H1 (cell line): ENCODE results near the gene NUPR1. TPM values are rescaled to one million over a fixed set of nuclear protein-coding genes. Genes with fewer than 3 reads are reported as not detected.

Source experiments
- ASH2L ChIP-seq: fragments of 200-600, 300-600 bp; sonication (generic); IDR thresholded peaks from one replicate; pipeline ENCODE4 v1.7.1; 2017; ENCODE audit warnings: low read length
- CBX5 ChIP-seq: fragments of 300-800, 300-1000 bp; sonication (generic); IDR thresholded peaks from 2 replicates; pipeline ENCODE4 v1.7.1; 2016; ENCODE audit warnings: antibody characterized with exemption, low read length, low read depth
- CREB1 ChIP-seq: IDR thresholded peaks from 2 replicates; pipeline ENCODE4 v1.6.1; 2012; ENCODE audit warnings: inconsistent platforms
- SIN3A ChIP-seq, 2 experiments: IDR thresholded peaks in 1 of 2; conservative IDR thresholded peaks in 1 of 2; 2 replicates each; pipeline ENCODE4 v1.6.1; 2011 to 2012; ENCODE audit warnings: low read length in 2 of 2, improper control_type of control experiment in 1 of 2, low read depth in 1 of 2, mild to moderate bottlenecking in 1 of 2
- polyA plus RNA-seq, 7 experiments: library from polyadenylated mRNA; depleted of rRNA in 3 of 7; stranded (reverse) in 5 of 7; unstranded in 2 of 7; fragments of >200 nt in 5 of 7; fragments of 200-250 nt in 2 of 7; gene quantifications; 1 replicate in 5 of 7; 2 replicates in 1 of 7; 4 replicates in 1 of 7; pipeline versions ENCODE4 v1.2.1 to v1.2.3, GENCODE V29; 2011 to 2013; ENCODE audit warnings: missing spikeins in 2 of 7, mixed read lengths in 2 of 7
- total RNA-seq: library from RNA; stranded (reverse); fragmentation: NEBNext Ultra II Directional; extraction: Animal tissue kit (Norgen Biotek cat#: 25700); gene quantifications from 2 replicates; pipeline ENCODE4 v1.2.1, GENCODE V29; 2021
- TF ChIP-seq, protein P1 (sequence below), 3 experiments: IDR thresholded peaks; 1 replicate in 2 of 3; 2 replicates in 1 of 3; pipeline versions ENCODE4 v1.5.1 to v1.6.1; 2011; ENCODE audit warnings: low read length in 3 of 3, mild to moderate bottlenecking in 3 of 3, inconsistent platforms in 2 of 3, low read depth in 1 of 3, moderate library complexity in 1 of 3; ENCODE audit not compliant: insufficient read depth in 1 of 3; ENCODE audit errors: control extremely low read depth in 1 of 3
- TF ChIP-seq, protein P2 (sequence below): IDR thresholded peaks from 2 replicates; pipeline ENCODE4 v1.6.1; 2012; ENCODE audit warnings: inconsistent platforms

NUPR1 gene
- total and polyA plus RNA-seq, 2 of the 8 experiments (the other 6 are each of a cell fraction or from before 2014, with no cell fraction given): 0.17 to 0.20 TPM

DNA sequence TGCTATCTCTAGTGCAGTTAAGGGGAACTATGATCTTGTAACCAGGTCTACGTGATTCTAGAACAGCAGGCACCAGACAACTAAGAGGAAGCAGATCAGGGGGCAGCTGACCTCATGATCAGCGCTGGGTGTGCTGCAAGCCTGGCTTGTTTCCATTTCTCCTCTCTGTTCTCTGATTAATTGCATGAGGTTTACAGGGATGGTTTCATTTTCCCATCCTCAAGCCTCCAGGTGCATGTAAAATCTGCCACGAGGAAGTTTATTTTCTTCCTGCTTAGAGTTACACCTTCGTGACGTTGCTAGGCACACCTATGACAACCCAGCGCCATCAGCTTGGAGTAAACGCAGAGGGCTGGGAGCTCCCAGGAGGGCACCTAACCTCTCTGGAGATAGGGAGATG is 4.3 kb upstream of the NUPR1 start (continued):
- TF ChIP-seq CBX5 (no peak), ASH2L (no peak), SIN3A (conservative IDR thresholded peaks at IDR 0.05 in 1 of 2, IDR thresholded peaks at IDR 0.05 in 1 of 2; ENCODE audit: low read depth in 1 of 2, low read length in 2 of 2) (no peak), CREB1 (no peak)
- TF ChIP-seq, protein P1, sequence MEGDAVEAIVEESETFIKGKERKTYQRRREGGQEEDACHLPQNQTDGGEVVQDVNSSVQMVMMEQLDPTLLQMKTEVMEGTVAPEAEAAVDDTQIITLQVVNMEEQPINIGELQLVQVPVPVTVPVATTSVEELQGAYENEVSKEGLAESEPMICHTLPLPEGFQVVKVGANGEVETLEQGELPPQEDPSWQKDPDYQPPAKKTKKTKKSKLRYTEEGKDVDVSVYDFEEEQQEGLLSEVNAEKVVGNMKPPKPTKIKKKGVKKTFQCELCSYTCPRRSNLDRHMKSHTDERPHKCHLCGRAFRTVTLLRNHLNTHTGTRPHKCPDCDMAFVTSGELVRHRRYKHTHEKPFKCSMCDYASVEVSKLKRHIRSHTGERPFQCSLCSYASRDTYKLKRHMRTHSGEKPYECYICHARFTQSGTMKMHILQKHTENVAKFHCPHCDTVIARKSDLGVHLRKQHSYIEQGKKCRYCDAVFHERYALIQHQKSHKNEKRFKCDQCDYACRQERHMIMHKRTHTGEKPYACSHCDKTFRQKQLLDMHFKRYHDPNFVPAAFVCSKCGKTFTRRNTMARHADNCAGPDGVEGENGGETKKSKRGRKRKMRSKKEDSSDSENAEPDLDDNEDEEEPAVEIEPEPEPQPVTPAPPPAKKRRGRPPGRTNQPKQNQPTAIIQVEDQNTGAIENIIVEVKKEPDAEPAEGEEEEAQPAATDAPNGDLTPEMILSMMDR (IDR thresholded peaks at IDR 0.05; ENCODE audit: control extremely low read depth in 1 of 3, insufficient read depth in 1 of 3, low read depth in 1 of 3, low read length in 3 of 3): no peak
- TF ChIP-seq, protein P2, sequence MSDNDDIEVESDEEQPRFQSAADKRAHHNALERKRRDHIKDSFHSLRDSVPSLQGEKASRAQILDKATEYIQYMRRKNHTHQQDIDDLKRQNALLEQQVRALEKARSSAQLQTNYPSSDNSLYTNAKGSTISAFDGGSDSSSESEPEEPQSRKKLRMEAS: no peak
